GM12878 (cell line): ENCODE results near the gene RAET1E. TPM values are rescaled to one million over a fixed set of nuclear protein-coding genes. Genes with fewer than 3 reads are reported as not detected.

Experiments
- ATAC-seq: fragments of 200-7000 bp; cut with Tn5 transposase; 3 replicates; pipeline ENCODE4 v1.9.1; 2020; ENCODE audit warnings: mild to moderate bottlenecking, moderate library complexity
- BruUV-seq: library from RNA; stranded (reverse); fragments of 400-500 nt; replicated peaks from 2 replicates; lab custom pipeline; 2021; lab: Mats Ljungman, UMichigan
- CTCF ChIA-PET: fragments of 300-600 bp; sonication (Branson Sonifier 250); formaldehyde crosslinking; extraction: SDS; loops from one replicate; lab custom pipeline; 2021; ENCODE audit warnings: inconsistent platforms; lab: Yijun Ruan, JAX
- POLR2A ChIA-PET: fragments of 350-600 bp; formaldehyde crosslinking; extraction: SDS; loops from one replicate; lab custom pipeline; 2021; ENCODE audit warnings: inconsistent platforms; lab: Charles Lee
- RAD21 ChIA-PET: fragments of 300-600 bp; sonication (Branson Sonifier 250); formaldehyde crosslinking; loops from one replicate; lab custom pipeline; 2023; ENCODE audit warnings: antibody characterized with exemption; ENCODE audit not compliant: unreplicated experiment; lab: Charles Lee
- SMC1A ChIA-PET: fragments of 300-600 bp; sonication (Branson Sonifier 250); formaldehyde crosslinking; loops from one replicate; lab custom pipeline; 2023; ENCODE audit not compliant: unreplicated experiment, uncharacterized antibody; lab: Charles Lee
- DNase-seq: peaks from one replicate; pipeline ENCODE4 v3.0.0-alpha.2; 2011; ENCODE audit warnings: low read depth, low spot score
- FAIRE-seq: peaks from 3 replicates; lab custom pipeline; 2011; peaks lifted over from hg19 to GRCh38; lab: Jason Lieb, UNC
- H2AFZ ChIP-seq: 2 replicates; pipeline ENCODE4 v1.6.0; 2011; ENCODE audit warnings: low read depth, low read length, control low read depth; ENCODE audit not compliant: control insufficient read depth
- H3K27ac ChIP-seq: 2 replicates; pipeline ENCODE4 v1.5.1; 2011; ENCODE audit warnings: control low read depth; ENCODE audit not compliant: control insufficient read depth, insufficient read depth
- H3K27me3 ChIP-seq, 2 experiments: replicated peaks in 1 of 2; 2 replicates each; pipeline versions ENCODE4 v1.6.0 to v1.6.1; 2011; ENCODE audit warnings: low read length in 1 of 2; ENCODE audit not compliant: control insufficient read depth in 2 of 2, insufficient read depth in 2 of 2
- H3K36me3 ChIP-seq, 2 experiments: 2 replicates each; pipeline ENCODE4 v1.5.1; 2011; ENCODE audit warnings: low read length in 1 of 2; ENCODE audit not compliant: control insufficient read depth in 2 of 2, insufficient read depth in 2 of 2
- H3K4me1 ChIP-seq: 2 replicates; pipeline ENCODE4 v1.6.1; 2011; ENCODE audit warnings: mild to moderate bottlenecking, low read length, moderate library complexity, mixed read lengths; ENCODE audit not compliant: control insufficient read depth, insufficient read depth
- H3K4me2 ChIP-seq: 2 replicates; pipeline ENCODE4 v1.6.0; 2011; ENCODE audit warnings: control low read depth; ENCODE audit not compliant: control insufficient read depth, insufficient read depth
- H3K4me3 ChIP-seq: fragments of 200-600 bp; sonication (generic); 2 replicates; pipeline ENCODE4 v1.5.1; 2016
- H3K79me2 ChIP-seq: 2 replicates; pipeline ENCODE4 v1.6.0; 2011; ENCODE audit warnings: low read length; ENCODE audit not compliant: control insufficient read depth, insufficient read depth
- H3K9ac ChIP-seq: 2 replicates; pipeline ENCODE4 v1.8.0; 2011; ENCODE audit warnings: low read length, control low read depth, mixed read lengths; ENCODE audit not compliant: control insufficient read depth, insufficient read depth
- H3K9me3 ChIP-seq: replicated peaks from 3 replicates; pipeline ENCODE4 v1.5.1; 2011; ENCODE audit warnings: mild to moderate bottlenecking, low read length; ENCODE audit not compliant: control insufficient read depth, insufficient read depth
- H4K20me1 ChIP-seq: 2 replicates; pipeline ENCODE4 v1.6.0; 2011; ENCODE audit not compliant: control insufficient read depth, insufficient read depth
- ASH2L ChIP-seq: fragments of 300-600, 200-600 bp; sonication (generic); IDR thresholded peaks from 2 replicates; pipeline ENCODE4 v1.6.1; 2017; ENCODE audit warnings: low read depth, mild to moderate bottlenecking, borderline replicate concordance
- BCL3 ChIP-seq: IDR thresholded peaks from 2 replicates; pipeline ENCODE4 v1.6.1; 2011; ENCODE audit warnings: borderline replicate concordance, low read depth, mild to moderate bottlenecking, moderate library complexity, low read length; ENCODE audit not compliant: insufficient read depth, poor library complexity, severe bottlenecking
- E2F8 ChIP-seq: fragments of 450-650 bp; IDR thresholded peaks from 2 replicates; pipeline ENCODE4 v1.6.1; 2018; ENCODE audit warnings: mild to moderate bottlenecking, low read depth, moderate library complexity; ENCODE audit not compliant: partially characterized antibody
- HSF1 ChIP-seq: fragments of 150-350 bp; IDR thresholded peaks from 2 replicates; pipeline ENCODE4 v1.6.1; 2014; ENCODE audit warnings: mild to moderate bottlenecking, low read depth, low read length
- PAX5 ChIP-seq: IDR thresholded peaks from 2 replicates; pipeline ENCODE4 v1.6.1; 2011; ENCODE audit warnings: low read depth, low read length, borderline replicate concordance
- PKNOX1 ChIP-seq: fragments of 450-650 bp; IDR thresholded peaks from 2 replicates; pipeline ENCODE4 v1.6.1; 2016; ENCODE audit warnings: mild to moderate bottlenecking
- POU2F2 ChIP-seq: IDR thresholded peaks from 3 replicates; pipeline ENCODE4 v1.6.1; 2011; ENCODE audit warnings: low read depth, mild to moderate bottlenecking, low read length, borderline replicate concordance
- RELB ChIP-seq: fragments of 450-650 bp; IDR thresholded peaks from 2 replicates; pipeline ENCODE4 v1.6.1; 2017; ENCODE audit warnings: low read depth, mild to moderate bottlenecking, moderate library complexity
- SP1 ChIP-seq: IDR thresholded peaks from one replicate; pipeline ENCODE4 v1.6.1; 2011; ENCODE audit warnings: low read depth, low read length
- SPI1 ChIP-seq: IDR thresholded peaks from 2 replicates; pipeline ENCODE4 v1.6.1; 2011; ENCODE audit warnings: low read depth, mild to moderate bottlenecking, low read length, moderate library complexity, borderline replicate concordance; ENCODE audit not compliant: insufficient read depth
- ZZZ3 ChIP-seq: IDR thresholded peaks from 2 replicates; pipeline ENCODE4 v1.6.1; 2011; ENCODE audit warnings: low read depth; ENCODE audit not compliant: control insufficient read depth, insufficient read length
- WGBS: methylation state at CpG from one replicate; pipeline ENCODE4 v1.1.6; 2016; ENCODE audit warnings: low lambda C conversion rate; ENCODE audit not compliant: insufficient replicate concordance, insufficient coverage; ENCODE audit errors: missing lambda C conversion rate; 5-methylcytosine and 5-hydroxymethylcytosine counted together
- in situ Hi-C: fragments of 300-500 bp; cut with MboI; formaldehyde crosslinking; loops from 9 replicates; pipeline ENCODE4 v1.14.3; 2018; ENCODE audit warnings: mixed read lengths
- intact Hi-C: fragments of 100-400 bp; cut with micrococcal nuclease; formaldehyde crosslinking; loops from one replicate; pipeline ENCODE4 v1.14.2; 2022; ENCODE audit not compliant: unreplicated experiment
- polyA plus RNA-seq, 11 experiments: library from polyadenylated mRNA; depleted of rRNA in 4 of 11; unstranded in 6 of 11; stranded (reverse) in 5 of 11; fragments of >200 nt; fragmentation: Nextera tagmentation in 4 of 11; fragmentation: Illumina TruSeq in 1 of 11; extraction: Ambion mirVana in 4 of 11; extraction: Trizol in 1 of 11; gene quantifications; 1 replicate in 1 of 11; 2 replicates in 10 of 11; pipeline versions ENCODE4 v1.2.1 to v1.2.3, GENCODE V29; 2011 to 2016; ENCODE audit warnings: inconsistent platforms in 2 of 11, missing spikeins in 2 of 11, low read depth in 1 of 11
- total RNA-seq, 4 experiments: library from RNA; depleted of rRNA in 3 of 4; stranded (reverse); fragments of >200 nt in 3 of 4; fragmentation: Illumina TruSeq in 1 of 4; extraction: Trizol in 1 of 4; gene quantifications; 2 replicates each; pipeline versions ENCODE4 v1.2.1 to v1.2.3, GENCODE V29; 2013 to 2021

The RAET1E gene
- total and polyA plus RNA-seq, 10 of the 15 experiments (the other 5 are each of a cell fraction or from before 2014, with no cell fraction given) = not detected

GRCh38 chr6:149881860-149882259 lies 16.1 kb downstream of the RAET1E start (continued):
- TF ChIP-seq BCL3 (no peak), POU2F2 (no peak), ASH2L (no peak)

GRCh38 chr6:149881066-149881766 lies 16.7 kb downstream of the RAET1E start:
- in situ Hi-C loops (no loop called here), intact Hi-C loops (no loop called here)
- H4K20me1 ChIP-seq = no peaks in the 10 kb centered on the region
- H3K27ac ChIP-seq = no peak overlapping the region
- no peaks in the 10 kb centered on the region for H3K36me3 ChIP-seq
- no peak overlapping the region for H3K9ac ChIP-seq
- no peak for ATAC-seq
- no peak overlapping the region for H2AFZ ChIP-seq
- POLR2A ChIA-PET = no interaction called here
- H3K9me3 ChIP-seq = no peaks in the 10 kb centered on the region
- H3K4me2 ChIP-seq = no peak overlapping the region
- FAIRE-seq = no peak
- DNase-seq = no peak
- 20% methylated on average over 10 of the region's 10 CpGs for WGBS
- BruUV-seq = no TSS peak
- SMC1A ChIA-PET = no interaction called here
- RAD21 ChIA-PET = no interaction called here
- no peak overlapping the region for H3K4me3 ChIP-seq
- H3K27me3 ChIP-seq = peaks cover 0 to 3% of the 10 kb centered on the region in 2 experiments; a peak in 2 of 4 replicates
- H3K79me2 ChIP-seq = no peaks in the 10 kb centered on the region
- CTCF ChIA-PET = no interaction called here
- H3K4me1 ChIP-seq = no peaks in the 10 kb centered on the region
- TF ChIP-seq PAX5 = no peak
- TF ChIP-seq ZZZ3 = no peak
- TF ChIP-seq SP1 = no peak
- no peak for TF ChIP-seq SPI1
- no peak for TF ChIP-seq RELB
- no peak for TF ChIP-seq HSF1
- TF ChIP-seq PKNOX1 = no peak
- no peak for TF ChIP-seq E2F8
